ENCODE data around the gene MPP3.

MPP3 gene

DNA sequence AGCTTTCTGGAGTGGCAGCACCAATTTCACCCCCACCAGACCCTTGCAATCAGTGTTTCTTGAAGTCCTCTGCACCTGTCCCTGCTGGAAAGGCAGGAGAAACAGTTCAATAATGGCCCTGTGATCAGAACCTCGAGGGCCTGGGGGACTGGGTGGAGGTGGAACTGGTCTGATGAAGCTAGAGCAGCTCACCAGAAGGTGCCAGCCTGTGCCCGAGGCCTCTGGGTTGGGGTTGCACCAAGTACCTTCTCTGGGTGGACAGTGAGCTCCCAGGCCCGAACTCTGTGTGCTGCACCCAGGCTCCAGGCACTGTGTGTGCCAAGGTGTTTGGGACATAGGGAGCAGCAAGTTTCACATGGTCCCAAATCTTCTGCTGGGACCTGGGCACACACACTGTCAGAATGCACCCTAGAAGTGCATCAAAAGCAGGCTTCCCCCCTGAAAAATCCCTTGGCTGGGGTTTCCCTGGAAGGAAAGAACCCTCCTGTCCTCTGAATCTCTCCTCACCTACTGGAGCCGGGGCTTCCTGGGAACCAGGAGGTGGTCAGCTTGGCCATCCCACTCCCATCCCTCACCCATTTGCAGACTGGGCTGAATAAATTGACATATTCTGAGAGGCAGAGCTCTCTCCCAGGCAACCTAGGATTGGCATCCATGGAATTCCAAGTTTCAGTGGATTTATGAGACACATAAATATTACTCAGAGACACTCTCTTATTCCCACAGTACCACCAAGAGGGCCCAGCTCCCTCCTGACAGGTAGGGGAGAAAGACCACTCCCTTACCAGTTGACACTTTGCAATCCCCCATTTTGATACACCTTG is 31.4 kb upstream of the MPP3 start:
- Histone ChIP-seq H4K20me1 (ENCODE audit: control insufficient read depth, insufficient read depth, low read depth, low read length) (no peaks in the 10 kb centered on the region), H3F3A (ENCODE audit: control insufficient read depth, insufficient read depth) (no peaks in the 10 kb centered on the region), H3K79me2 (ENCODE audit: control insufficient read depth, low read length) (no peaks in the 10 kb centered on the region), H3K4me2 (ENCODE audit: low read length) (no peak overlapping the region), H3K4me1 (ENCODE audit: control insufficient read depth, low read length) (no peaks in the 10 kb centered on the region), H3K9me3 (ENCODE audit: control insufficient read depth, insufficient read depth, low read length) (no peaks in the 10 kb centered on the region), H3K27me3 (ENCODE audit: control insufficient read depth, low read length) (peaks cover 4% of the 10 kb centered on the region), H3K27ac (ENCODE audit: low read depth, low read length) (no peak overlapping the region), H3K4me3 (ENCODE audit: low read length) (no peak overlapping the region), H3K36me3 (ENCODE audit: control insufficient read depth, low read length) (no peaks in the 10 kb centered on the region), H3K9me2 (replicated peaks; ENCODE audit: control insufficient read depth, low read length) (no peaks in the 10 kb centered on the region)
- TF ChIP-seq, protein P1, sequence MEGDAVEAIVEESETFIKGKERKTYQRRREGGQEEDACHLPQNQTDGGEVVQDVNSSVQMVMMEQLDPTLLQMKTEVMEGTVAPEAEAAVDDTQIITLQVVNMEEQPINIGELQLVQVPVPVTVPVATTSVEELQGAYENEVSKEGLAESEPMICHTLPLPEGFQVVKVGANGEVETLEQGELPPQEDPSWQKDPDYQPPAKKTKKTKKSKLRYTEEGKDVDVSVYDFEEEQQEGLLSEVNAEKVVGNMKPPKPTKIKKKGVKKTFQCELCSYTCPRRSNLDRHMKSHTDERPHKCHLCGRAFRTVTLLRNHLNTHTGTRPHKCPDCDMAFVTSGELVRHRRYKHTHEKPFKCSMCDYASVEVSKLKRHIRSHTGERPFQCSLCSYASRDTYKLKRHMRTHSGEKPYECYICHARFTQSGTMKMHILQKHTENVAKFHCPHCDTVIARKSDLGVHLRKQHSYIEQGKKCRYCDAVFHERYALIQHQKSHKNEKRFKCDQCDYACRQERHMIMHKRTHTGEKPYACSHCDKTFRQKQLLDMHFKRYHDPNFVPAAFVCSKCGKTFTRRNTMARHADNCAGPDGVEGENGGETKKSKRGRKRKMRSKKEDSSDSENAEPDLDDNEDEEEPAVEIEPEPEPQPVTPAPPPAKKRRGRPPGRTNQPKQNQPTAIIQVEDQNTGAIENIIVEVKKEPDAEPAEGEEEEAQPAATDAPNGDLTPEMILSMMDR (IDR thresholded peaks at IDR 0.05; ENCODE audit: low read depth, low read length, poor library complexity, severe bottlenecking), result no peak
- TF ChIP-seq EZH2phosphoT487 (IDR thresholded peaks at IDR 0.05; ENCODE audit: borderline replicate concordance, low read length), result no peak

DNA sequence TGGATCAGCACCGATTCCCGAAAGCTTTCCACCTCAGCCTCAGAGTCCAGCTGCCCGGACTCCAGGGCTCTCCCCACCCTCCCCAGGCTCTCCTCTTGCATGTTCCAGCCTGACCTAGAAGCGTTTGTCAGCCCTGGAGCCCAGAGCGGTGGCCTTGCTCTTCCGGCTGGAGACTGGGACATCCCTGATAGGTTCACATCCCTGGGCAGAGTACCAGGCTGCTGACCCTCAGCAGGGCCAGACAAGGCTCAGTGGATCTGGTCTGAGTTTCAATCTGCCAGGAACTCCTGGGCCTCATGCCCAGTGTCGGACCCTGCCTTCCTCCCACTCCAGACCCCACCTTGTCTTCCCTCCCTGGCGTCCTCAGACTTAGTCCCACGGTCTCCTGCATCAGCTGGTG is 29.0 kb upstream of the MPP3 start:
- Histone ChIP-seq H4K20me1 (ENCODE audit: control insufficient read depth, insufficient read depth, low read depth, low read length) (no peaks in the 10 kb centered on the region), H3K79me2 (ENCODE audit: control insufficient read depth, low read length) (no peaks in the 10 kb centered on the region), H3K27me3 (ENCODE audit: control insufficient read depth, low read length) (no peaks in the 10 kb centered on the region), H3F3A (ENCODE audit: control insufficient read depth, insufficient read depth) (no peaks in the 10 kb centered on the region), H3K4me2 (ENCODE audit: low read length) (no peak overlapping the region), H3K9me2 (replicated peaks; ENCODE audit: control insufficient read depth, low read length) (no peaks in the 10 kb centered on the region), H3K4me3 (ENCODE audit: low read length) (no peak overlapping the region), H3K9me3 (ENCODE audit: control insufficient read depth, insufficient read depth, low read length) (no peaks in the 10 kb centered on the region), H3K4me1 (ENCODE audit: control insufficient read depth, low read length) (no peaks in the 10 kb centered on the region), H3K36me3 (ENCODE audit: control insufficient read depth, low read length) (no peaks in the 10 kb centered on the region), H3K27ac (ENCODE audit: low read depth, low read length) (no peak overlapping the region)
- TF ChIP-seq, protein P1 (IDR thresholded peaks at IDR 0.05; ENCODE audit: low read depth, low read length, poor library complexity, severe bottlenecking), result no peak
- TF ChIP-seq EZH2phosphoT487 (IDR thresholded peaks at IDR 0.05; ENCODE audit: borderline replicate concordance, low read length), result no peak

DNA sequence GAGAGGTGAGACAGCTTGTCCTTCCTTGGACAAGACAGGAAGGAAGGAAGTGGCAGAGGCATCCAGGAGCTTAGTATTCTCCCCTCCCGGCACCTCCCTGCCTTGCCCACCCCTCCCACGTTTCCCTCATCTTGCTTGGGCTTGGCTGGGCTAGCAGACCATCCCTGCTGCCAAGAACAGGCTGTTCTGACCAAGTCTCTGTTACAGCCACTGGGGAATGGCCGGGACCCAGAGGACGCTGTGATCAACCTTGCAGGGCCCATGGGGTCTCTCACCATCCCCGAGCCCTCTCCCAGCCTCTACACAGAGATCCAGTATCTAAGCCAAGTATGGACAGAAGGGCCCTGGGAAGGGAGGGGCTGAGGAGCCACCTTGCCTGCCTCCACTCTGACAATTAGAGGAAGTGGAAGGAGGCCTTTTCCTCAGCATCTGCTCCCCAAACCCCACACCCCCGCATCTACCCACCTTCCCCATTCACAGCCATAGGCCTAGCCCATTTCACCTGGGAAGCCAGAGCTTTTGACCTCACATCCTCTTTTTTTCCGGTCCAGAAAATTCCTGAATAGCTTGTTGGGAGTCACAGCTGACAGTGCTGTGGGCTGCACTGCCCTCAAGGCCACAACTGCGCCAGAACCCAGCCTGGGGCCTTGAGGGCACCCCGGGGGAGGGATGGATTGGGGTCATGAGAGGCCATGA is 28.1 kb upstream of the MPP3 start:
- no peaks in the 10 kb centered on the region for H3F3A ChIP-seq (ENCODE audit: control insufficient read depth, insufficient read depth)
- H3K36me3 ChIP-seq (ENCODE audit: control insufficient read depth, low read length), result no peaks in the 10 kb centered on the region
- no peaks in the 10 kb centered on the region for H3K27me3 ChIP-seq (ENCODE audit: control insufficient read depth, low read length)
- TF ChIP-seq EZH2phosphoT487 (IDR thresholded peaks at IDR 0.05; ENCODE audit: borderline replicate concordance, low read length), result no peak
- TF ChIP-seq, protein P1 (IDR thresholded peaks at IDR 0.05; ENCODE audit: low read depth, low read length, poor library complexity, severe bottlenecking), result no peak
- no peak overlapping the region for H3K4me3 ChIP-seq (ENCODE audit: low read length)
- H3K4me1 ChIP-seq (ENCODE audit: control insufficient read depth, low read length), result no peaks in the 10 kb centered on the region
- H3K79me2 ChIP-seq (ENCODE audit: control insufficient read depth, low read length), result no peaks in the 10 kb centered on the region
- H3K9me3 ChIP-seq (ENCODE audit: control insufficient read depth, insufficient read depth, low read length), result no peaks in the 10 kb centered on the region
- H4K20me1 ChIP-seq (ENCODE audit: control insufficient read depth, insufficient read depth, low read depth, low read length), result no peaks in the 10 kb centered on the region
- no peak overlapping the region for H3K27ac ChIP-seq (ENCODE audit: low read depth, low read length)
- H3K9me2 ChIP-seq (replicated peaks; ENCODE audit: control insufficient read depth, low read length), result no peaks in the 10 kb centered on the region
- H3K4me2 ChIP-seq (ENCODE audit: low read length), result no peak overlapping the region

Measured in DOHH2 (cell line).